Activated naive CD4-positive, alpha-beta T cell treated with anti-CD3 and anti-CD28 coated beads, Interleukin-2, amount 50 U/mL, for 16 hours (primary cell): ENCODE results near the gene CBFB.

ENCODE experiments used
- DNase-seq: peaks from one replicate; pipeline ENCODE4 v3.0.0-alpha.2; 2020

The CBFB gene

DNA sequence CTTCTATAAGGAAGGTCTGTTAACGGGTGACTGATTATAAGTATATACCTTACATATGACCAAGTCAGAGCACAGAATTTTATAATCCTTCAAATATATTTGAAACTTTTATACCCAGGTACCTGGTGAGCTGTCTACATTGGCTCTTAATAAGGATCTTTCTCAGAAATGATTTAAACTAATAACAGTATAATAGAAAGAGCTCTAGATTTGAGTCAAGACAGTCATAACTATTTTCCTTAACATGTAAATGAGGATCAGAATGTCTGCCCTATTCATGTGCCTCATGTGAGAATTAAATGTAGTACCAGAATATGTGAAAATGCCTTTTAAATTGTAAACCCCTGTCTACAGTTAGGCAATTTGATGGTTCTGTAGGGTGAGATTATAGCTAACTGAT is 14.5 kb downstream of the CBFB start:
- DNase-seq: no peak

DNA sequence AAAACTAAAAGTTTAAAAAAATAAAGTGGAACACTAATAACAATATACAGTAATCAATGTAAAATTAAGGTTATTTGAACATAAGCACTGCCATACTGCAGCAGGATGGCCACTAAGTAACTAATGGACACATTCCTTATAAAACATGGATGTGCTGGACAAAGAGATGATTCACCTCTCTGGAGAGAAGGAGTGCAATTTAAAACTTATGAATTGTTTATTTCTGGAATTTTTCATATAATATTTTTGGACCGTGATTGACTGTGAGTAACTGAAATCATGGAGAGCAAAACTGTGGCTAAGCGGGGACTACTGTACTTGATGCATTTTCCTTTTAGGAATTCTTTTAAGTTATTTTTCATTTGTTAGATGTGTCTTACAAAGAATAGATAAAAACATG is 21.8 kb downstream of the CBFB start:
- DNase-seq: no peak

DNA sequence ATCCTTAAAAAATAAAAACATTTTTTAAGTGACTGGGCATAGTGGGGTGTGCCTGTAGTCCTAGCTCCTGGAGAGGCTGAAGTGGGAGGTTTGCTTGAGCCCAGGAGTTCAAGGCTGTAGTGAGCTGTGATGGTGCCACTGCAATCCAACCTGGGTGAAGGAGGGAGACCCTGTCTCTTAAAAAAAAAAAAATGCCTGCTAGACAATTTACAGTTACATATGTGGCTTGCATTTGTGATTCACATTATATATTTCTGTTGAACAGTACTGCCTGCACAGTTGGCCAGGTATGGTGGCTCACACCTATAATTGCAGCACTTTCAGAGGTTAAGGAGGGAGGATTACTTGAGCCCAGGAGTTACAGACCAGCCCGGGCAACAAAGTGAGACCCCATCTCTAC is 23.4 kb downstream of the CBFB start:
- no peak for DNase-seq

DNA sequence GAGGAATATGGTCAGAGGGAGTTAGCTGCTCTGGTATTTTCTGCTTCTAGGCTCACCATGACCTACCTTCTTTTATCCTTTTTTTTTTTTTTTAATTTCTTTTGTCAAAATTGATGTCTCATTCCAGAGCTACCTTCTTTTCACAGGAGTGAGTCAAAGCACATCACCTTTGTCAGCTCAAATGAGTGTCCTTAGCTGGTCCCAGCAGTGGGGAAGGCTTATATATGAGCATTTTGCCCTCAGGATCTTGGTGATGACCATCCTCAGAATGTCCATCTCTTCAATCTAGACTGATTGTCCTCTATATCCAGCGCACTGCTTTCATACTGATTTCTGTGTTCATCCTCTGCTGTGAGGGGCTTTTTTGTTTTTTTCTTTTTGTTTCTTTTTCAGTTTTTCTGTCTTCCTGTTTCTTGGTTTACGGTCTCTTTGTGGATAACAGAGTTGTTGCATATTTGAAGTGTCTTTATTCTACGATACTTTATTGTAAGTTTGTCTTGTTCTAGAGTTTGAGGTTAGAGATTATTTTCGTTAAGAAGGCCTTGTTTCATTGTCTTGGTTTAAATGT is 24.9 kb downstream of the CBFB start:
- DNase-seq: no peak

DNA sequence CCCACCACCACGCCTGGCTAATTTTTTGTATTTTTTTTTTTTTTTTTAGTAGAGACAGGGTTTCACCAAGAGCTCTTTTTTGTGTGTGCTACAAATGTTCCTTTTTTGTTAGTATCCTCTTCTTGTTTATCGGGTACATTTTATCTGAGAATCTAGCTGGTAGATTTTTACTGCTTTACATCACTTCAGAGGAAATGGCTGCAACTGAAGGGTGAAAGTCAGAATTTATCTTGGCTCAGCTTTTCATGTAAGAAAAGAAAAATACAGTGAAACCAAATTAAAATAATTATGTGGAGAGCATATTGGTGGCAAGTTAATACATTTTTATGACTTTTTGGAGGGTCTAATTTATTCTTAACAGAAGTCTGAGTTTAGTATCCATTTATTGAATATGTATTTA is 26.0 kb downstream of the CBFB start:
- DNase-seq: no peak

DNA sequence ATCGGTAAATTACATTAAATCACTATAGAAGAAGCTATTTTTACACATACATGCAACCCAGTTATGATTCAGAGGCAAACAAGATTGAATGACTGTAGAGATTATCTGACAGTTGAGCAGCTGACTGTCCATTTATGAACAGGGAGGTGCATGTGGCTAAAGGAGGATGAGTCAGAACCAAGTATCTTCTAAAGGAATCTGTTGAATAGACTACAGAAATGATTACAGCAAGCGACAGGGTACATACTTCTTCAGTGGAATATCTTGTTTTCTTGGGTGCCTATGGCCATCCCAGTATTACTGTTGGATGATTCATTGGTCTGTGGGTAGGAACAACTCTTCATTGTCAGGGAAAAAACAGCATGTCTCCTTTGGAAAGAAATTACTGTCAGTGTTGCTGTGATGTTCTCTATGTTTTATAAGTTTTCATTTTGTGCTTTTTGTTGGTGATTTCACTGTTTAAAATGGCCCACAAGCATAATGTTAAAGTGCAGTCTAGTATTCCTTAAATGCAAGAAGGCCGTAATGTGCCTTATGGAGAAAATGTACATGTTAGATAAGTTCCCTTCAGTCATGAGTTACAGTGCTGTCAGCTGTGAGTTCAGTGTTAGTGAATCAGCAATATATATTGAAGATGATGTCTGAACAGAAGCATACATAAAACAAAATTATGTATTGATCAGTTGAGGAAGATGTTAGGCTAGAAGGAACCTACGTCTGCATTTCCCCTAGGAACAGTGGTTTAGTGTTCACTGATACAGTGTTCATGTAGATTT is 27.0 kb downstream of the CBFB start:
- no peak for DNase-seq

DNA sequence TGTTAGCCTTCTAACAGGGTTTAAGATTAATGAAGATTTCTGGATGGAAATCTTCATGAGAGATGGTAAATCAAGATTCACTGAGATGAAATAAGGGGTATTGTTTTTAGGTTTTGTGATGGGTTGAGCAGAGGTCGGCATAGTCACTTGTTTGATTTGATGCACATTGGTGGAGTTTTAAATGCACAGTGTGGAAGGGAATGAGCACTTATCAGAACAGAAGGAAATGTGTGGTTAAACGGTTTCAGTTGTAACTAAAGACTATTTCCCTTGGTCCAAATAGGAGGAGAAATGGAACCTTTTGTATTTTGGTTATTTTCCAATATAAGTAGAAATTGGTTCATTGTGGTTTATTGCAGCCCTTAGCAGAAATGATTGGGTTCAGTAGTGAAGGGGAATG is 34.1 kb downstream of the CBFB start:
- no peak for DNase-seq

DNA sequence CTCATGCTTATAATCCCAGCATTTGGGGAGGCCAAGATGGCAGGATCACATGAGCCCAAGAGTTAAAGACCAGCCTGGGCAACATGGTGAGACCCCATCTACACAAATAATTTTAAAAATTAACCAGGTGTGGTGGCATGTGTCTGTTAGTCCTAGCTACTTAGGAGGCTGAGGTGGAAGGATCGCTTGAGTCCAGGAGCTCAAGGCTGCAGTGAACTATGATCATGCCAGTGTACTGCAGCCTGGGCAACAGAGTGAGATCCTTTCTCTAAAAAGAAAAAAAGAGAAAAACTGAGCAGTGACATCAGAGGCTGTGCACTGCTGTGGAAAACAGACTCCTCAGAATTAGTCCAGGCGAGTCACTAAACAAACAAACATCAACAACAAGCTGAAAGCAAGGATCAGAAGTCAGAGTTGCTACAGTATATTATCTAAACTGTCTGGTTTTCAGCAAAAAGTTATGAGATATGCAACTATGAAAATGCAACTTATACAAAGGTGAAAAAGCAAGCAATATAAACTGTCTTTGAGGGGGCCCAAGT is 39.3 kb downstream of the CBFB start:
- DNase-seq: no peak

DNA sequence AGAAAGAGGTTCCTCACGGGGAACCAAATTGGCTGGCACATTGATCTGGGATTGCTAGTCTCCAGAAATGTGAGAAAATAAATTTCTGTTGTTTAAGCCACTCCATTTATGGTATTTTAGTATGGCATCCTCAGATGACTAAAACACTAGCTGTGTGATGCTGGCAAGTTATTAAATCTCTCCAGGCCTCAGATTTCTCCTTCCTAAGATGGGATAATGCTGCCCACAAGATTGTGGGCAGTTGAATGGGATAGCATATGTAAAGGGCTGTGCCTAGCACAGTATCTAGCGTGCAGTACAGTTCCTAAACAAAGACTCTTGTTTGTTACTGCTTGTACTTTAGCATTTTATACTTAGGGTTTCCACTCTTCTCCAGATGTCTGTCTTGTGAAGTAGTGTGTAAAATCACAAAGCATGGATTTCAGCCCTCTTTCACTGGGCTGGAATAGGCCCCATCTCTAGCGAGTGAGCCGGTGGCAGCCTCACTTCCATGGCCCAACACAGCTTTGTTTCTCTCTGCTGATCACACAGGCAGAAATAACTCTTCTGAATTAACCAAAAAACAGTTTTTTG is 42.6 kb downstream of the CBFB start:
- no peak for DNase-seq

DNA sequence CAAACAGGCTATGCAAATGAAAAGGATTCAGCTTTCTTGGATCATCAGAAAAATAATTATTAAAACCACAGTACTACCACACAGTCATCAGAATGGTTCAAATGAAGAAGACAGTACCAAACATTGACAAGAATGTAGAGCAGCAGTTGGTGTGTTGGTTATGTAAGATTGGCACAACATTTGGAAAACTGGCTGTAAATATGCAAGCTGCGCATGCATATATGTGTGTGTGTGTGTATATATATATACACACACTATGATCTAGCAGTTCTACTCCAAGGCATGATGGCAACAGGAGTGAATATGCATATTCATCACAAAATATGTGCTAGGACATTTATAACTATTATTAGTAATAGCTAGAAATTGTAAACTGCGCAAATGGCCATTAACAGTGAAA is 46.4 kb downstream of the CBFB start:
- DNase-seq: no peak

DNA sequence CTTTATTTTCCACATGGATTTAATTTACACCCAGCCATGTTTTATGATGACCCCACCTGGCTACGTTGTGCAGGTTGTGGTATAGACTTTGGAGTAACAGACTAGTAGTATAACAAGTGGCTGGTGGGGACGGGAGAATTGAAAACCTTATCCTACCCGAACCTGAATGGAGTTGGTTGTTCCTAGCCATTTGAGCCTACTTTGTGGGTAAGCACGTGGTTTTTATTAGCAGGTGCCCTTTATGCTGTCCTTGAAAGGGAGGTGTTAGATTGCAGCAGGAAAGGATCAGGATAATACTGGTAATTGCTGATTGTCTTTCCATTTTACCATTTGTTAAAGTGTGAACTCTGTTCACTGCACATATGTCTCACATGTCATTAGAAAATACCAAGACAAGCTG is 48.9 kb downstream of the CBFB start:
- DNase-seq: no peak

DNA sequence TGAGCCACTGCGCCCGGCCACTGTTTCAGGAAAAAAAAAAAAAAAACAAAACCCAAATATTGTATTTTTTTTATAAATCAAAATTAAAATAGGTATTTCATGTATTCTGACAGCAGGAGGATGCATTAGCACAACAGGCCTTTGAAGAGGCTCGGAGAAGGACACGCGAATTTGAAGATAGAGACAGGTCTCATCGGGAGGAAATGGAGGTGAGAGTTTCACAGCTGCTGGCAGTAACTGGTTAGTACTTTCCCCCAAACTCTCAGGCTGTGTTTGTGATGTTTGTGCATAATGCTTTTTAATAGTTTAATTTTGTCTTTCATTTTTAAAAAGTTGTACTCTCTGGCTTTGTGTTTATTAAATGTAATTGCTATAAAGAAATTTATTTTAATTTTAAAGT is 53.2 kb downstream of the CBFB start:
- DNase-seq: no peak

DNA sequence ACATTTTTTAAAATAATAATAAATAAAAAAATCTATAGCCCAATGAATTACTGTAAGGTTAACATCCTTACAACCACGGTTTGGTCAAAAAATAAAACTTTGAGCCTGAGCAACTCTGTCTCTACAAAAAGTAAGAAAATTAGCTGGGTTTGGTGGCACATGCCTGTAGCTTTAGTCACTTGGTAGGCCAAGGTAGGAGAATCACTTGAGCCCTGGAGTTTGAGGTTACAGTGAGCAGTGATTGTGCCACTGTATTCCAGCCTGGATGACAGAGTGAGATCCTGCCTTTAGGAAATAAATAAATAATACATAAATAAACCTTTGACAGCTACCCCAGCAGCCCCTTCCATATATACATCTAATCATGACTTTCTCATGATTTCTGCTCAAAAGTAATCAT is 53.9 kb downstream of the CBFB start:
- DNase-seq: no peak

DNA sequence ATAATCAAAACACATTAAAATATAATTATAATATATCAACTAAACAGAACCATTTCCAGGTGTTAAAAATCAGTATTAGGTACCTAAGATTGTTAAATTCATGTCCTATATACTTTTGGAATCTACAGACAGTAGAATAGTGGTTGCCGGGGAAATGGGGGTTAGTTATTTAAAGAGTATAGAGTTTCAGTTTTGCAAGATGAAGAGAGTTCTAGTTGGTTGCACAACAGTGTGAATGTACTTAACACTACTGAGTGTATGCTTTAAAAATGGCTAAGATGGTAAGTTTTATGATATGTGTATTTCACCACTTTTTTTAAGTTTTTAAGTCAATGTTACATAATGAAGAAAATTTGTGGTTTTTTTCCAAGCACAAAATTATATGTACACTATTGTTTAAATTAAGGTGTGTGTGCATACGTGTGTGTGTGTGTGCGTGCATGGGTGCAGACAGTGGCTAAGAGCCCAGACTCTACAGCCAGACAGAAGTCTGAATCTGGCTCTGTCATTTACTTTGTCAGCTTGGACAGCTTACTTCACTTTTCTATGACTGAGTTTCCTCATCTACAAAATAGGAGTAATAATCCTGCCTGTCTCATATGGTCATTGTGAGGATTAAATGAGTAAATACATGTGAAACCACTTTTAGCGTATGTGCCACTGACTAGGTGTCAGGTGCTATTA is 55.5 kb downstream of the CBFB start:
- no peak for DNase-seq

DNA sequence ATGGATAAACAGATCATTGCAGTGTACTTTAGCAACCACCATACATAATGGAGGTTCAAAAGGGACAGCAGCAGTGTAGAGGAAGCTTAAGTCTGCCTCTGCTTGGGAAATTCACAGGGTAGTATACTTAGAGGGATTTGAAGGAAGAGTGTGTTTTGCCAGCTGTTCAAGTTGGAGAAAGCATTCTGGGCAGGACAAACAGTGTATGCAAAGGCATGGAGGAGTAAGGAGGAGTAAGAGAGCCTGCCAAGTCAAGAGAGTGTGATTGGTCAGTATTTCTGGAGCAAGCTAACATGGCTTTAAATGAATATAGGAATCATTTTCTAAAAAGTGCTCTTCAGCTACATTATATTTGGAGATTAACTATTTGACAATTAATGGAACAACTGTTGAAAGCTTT is 57.9 kb downstream of the CBFB start:
- DNase-seq: no peak

DNA sequence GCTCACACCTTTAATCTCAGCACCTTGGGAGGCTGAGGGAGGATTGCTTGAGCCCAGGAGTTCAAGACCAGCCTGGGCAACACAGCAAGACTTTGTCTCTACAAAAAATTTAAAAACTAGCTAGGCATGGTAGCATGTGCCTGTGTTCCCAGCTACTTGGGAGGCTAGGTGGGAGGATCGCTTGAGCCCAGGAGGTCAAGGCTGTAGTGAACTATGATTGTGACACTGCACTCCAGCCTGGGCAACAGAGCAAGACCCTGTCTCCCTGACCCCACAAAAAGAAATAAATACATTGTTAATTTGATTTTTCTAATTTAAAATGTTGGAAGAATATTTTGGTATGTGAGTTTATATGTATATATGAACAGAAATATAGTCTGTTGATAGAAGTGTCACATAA is 58.3 kb downstream of the CBFB start:
- DNase-seq: no peak

DNA sequence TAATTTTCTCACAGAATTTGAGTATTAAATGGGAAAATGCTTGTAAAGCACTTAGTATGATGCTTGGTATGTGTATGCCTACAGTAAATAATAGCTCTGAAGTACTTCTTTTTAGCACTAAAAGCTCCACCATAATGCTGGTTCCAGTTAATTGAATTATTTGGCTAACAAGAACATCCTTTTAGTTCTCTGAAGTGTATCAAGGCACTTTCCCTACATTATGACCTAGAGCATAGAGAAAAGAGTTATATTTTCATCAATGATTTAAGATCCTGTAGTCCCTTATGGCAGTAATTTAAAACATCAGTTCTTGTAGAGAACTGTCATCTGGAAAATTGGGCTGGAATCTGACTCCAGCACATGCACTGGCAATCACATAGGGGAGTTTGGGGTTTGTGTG is 58.9 kb downstream of the CBFB start:
- no peak for DNase-seq

DNA sequence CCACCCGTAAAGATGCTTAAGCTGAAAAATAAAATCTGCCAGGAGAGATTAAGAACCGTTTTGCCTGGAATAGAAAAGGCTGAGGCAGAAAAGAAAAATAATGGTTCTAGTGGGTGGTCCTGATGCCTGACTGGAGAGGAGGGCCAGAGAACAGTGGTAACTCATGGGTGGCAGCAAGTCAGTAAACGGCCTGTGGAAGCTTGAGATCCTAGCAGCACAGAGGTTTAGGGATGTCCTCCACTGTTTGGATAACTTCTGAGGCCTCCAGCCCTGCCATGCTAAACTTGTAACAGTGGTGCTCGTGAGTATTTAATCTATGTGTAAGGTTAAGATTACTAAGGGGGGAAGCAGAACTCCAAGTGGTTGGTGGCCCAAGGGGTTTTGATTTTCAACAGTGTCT is 59.6 kb downstream of the CBFB start:
- DNase-seq: no peak

DNA sequence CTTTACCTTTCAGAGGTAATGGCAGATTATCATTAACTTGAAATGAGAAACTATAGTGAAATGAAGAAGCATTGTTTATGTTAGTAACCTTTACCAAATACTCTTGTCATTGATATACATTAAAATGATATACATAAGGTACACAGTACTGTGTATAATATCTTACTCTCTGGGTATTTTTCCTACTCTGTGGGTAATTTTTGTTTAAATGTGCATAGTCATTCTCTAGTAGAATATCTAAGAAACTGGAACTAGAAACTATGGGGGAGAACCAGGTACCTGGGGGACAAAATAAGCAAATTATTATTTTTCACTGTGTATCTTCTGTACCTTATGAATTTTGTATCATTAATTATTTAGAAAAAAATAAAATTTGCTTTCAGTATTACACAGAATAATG is 60.2 kb downstream of the CBFB start:
- no peak for DNase-seq

DNA sequence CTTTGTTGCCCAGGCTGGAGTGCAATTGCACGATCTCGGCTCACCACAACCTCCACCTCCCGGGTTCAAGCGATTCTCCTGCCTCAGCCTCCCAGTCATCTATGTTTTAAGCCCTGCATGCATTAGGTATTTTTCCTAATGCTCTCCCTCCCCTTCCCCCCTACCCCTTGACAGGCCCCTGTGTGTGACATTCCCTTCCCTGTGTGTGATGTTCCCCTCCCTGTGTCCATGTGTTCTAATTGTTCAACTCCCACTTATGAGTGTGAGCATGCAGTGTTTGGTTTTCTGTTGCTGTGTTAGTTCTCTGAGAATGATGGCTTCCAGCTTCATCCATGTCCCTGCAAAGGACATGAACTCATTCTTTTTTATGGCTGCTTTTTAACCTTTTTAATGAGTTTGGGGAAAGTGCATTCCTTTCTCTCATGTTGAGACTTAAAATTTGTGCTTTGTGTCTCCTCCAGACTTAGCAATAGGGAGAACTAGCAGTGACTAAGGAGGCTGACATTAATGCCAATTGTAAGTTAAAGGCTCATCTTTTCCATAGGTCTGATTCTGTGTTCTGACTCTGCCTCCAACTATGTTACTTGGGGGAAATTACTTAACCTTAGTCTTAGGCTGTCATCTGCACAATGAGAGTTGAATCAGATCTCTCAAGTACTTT is 63.1 kb downstream of the CBFB start:
- DNase-seq: no peak

DNA sequence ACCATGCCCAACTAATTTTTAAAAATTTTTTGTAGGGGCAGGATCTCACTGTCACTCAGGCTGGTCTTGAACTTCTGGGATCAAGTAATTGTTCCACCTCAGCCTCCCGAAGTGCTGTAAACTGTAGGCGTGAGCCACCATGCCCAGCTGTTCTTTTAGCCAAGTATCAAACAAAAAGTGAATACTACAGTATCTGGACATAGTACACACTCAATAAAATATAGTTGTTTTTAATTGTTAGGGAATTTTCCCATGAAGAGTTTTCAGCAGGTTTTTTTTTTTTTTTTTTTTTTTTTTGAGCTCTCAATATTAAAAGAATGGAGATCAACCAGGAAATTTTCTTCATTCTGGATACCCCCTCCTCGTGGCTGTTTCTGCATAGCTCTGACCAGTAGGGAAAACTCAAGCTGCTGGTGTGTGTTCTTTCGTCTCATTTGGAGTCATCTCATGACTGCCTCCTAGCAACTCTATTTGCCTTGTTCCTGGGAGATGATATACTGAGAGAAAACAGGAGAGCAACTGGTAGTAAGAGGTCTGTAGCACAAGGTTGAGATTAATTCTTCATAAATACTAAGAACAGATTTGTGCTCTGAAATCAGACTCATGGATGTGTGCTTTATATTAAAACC is 64.3 kb downstream of the CBFB start:
- no peak for DNase-seq

DNA sequence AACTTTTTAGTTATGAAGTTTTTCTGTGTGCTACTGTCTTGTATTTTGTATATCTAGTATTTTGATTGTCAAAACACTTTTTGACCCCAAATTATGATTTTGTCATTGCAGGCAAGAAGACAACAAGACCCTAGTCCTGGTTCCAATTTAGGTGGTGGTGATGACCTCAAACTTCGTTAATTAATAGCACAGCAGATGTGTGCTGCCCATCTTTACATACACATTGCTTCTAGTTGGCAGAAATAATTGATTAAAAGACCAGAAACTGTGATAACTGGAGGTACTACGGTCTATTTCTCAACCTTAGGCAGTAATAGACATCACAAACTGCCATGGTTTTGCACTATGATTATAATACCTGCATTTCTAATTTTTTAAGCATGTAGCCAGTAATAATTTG is 69.7 kb downstream of the CBFB start:
- DNase-seq: no peak
